ENCODE data around the gene RBM39. TPM values are rescaled to one million over a fixed set of nuclear protein-coding genes. Genes with fewer than 3 reads are reported as not detected.

The RBM39 gene
- total and polyA plus RNA-seq, 2 of the 13 experiments (the other 11 are each of a cell fraction or from before 2014, with no cell fraction given), result 788 to 920 TPM

GRCh38 chr20:35702051-35702823 is 39.8 kb downstream of the RBM39 start (continued):
- TF ChIP-seq RFX3 (CRISPR knock-in tag; IDR thresholded peaks at IDR 0.05) (no peak), LBX2 (CRISPR knock-in tag; IDR thresholded peaks at IDR 0.05; ENCODE audit: borderline replicate concordance) (no peak), TFDP1 (CRISPR knock-in tag; IDR thresholded peaks at IDR 0.05; ENCODE audit: borderline replicate concordance) (no peak), ZBTB42 (CRISPR knock-in tag; IDR thresholded peaks at IDR 0.05) (no peak), NCOA1 (CRISPR knock-in tag; IDR thresholded peaks at IDR 0.05) (0 out of 2 replicates have a peak, but pooled peaks have one; percentile 66), ZNF891 (CRISPR knock-in tag; IDR thresholded peaks at IDR 0.05) (no peak), PAX8 (CRISPR knock-in tag; IDR thresholded peaks at IDR 0.05; ENCODE audit: borderline replicate concordance) (no peak), EHMT2 (IDR thresholded peaks at IDR 0.05; ENCODE audit: borderline replicate concordance, low read depth, low read length) (no peak), ZNF878 (CRISPR knock-in tag; IDR thresholded peaks at IDR 0.05) (0 out of 2 replicates have a peak, but pooled peaks have one; percentile 65), JUN (CRISPR knock-in tag; IDR thresholded peaks at IDR 0.05) (no peak), ZNF589 (CRISPR knock-in tag; conservative IDR thresholded peaks at IDR 0.05) (0 out of 2 replicates have a peak, but pooled peaks have one; percentile 22), TOE1 (CRISPR knock-in tag; IDR thresholded peaks at IDR 0.05) (no peak; the same call in 1 of the 2 replicates), CHCHD3 (CRISPR knock-in tag; IDR thresholded peaks at IDR 0.05) (0 out of 2 replicates have a peak, but pooled peaks have one; percentile 25), GATA4 (IDR thresholded peaks at IDR 0.05; ENCODE audit: borderline replicate concordance, low read depth) (no peak), MYC (CRISPR knock-in tag; IDR thresholded peaks at IDR 0.05; ENCODE audit: borderline replicate concordance) (no peak), ARID2 (CRISPR knock-in tag; IDR thresholded peaks at IDR 0.05; ENCODE audit: borderline replicate concordance) (peak; percentile 76), JARID2 (CRISPR knock-in tag; IDR thresholded peaks at IDR 0.05; ENCODE audit: insufficient replicate concordance) (no peak), POLR2AphosphoS5 (IDR thresholded peaks at IDR 0.05; ENCODE audit: low read depth, low read length) (peak; percentile 71; the same call in 1 of the 2 replicates), POLR2G (IDR thresholded peaks at IDR 0.05; ENCODE audit: low read depth, low read length) (peak; percentile 76), SYNCRIP (IDR thresholded peaks at IDR 0.05; ENCODE audit: insufficient read depth, low read depth, low read length) (no peak), THAP11 (CRISPR knock-in tag; IDR thresholded peaks at IDR 0.05) (no peak), RFXAP (CRISPR knock-in tag; IDR thresholded peaks at IDR 0.05; ENCODE audit: borderline replicate concordance) (no peak; the same call in 1 of the 2 replicates), FOXO1 (CRISPR knock-in tag; IDR thresholded peaks at IDR 0.05) (peak; percentile 54; the same call in 1 of the 2 replicates), ZXDC (CRISPR knock-in tag; IDR thresholded peaks at IDR 0.05) (no peak), ZNF513 (CRISPR knock-in tag; conservative IDR thresholded peaks at IDR 0.05) (no peak)
